SU-DHL-6 (cell line): Measurements from ENCODE around the gene FLT1.

Source experiments
- EZH2phosphoT487 ChIP-seq: fragments of 200-600 bp; sonication (generic), shearing (Covaris generic); conservative IDR thresholded peaks from 2 replicates; pipeline ENCODE4 v1.6.1; 2018; ENCODE audit warnings: mild to moderate bottlenecking, antibody characterized with exemption, low read length, moderate library complexity, mixed read lengths
- TF ChIP-seq, protein P1 (sequence below): fragments of 200-600 bp; sonication (generic); IDR thresholded peaks from one replicate; pipeline ENCODE4 v1.5.1; 2017; ENCODE audit warnings: antibody characterized with exemption, mild to moderate bottlenecking, low read length, moderate library complexity; ENCODE audit not compliant: insufficient read depth, poor library complexity, severe bottlenecking

DNA sequence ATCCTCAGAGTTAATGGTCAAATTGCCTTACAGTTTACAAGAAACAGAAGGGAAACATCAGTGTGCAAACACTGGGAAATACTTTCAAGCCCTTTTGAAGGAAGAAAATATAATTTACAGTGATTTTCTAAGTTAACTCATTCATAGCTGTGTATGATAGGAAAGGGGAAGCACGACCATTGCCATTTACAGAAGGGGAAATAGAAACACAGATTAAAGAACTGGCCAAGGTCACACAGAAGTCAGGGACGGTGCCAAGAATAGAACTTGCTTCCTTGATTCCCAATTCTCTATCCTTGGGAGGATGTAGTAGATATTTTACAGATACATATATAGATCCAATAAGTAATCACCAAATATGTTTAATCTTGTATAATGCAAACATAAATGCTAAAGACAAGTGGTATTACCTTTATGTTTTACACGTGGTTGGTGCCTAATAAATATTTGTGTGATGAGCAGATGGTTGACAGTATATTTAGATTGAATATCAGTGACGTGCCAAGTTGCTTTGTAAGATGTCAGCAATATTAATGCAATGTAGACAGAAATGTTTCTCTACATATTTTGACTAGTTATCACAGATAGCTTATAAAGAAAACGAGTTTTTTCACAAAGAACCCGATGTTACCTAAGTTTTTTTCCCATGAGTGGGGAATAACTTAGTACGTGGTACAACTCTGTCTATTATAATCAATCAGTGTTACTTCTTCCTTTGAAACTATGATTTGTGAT, 73.1 kb downstream of the FLT1 start:
- TF ChIP-seq, protein P1, sequence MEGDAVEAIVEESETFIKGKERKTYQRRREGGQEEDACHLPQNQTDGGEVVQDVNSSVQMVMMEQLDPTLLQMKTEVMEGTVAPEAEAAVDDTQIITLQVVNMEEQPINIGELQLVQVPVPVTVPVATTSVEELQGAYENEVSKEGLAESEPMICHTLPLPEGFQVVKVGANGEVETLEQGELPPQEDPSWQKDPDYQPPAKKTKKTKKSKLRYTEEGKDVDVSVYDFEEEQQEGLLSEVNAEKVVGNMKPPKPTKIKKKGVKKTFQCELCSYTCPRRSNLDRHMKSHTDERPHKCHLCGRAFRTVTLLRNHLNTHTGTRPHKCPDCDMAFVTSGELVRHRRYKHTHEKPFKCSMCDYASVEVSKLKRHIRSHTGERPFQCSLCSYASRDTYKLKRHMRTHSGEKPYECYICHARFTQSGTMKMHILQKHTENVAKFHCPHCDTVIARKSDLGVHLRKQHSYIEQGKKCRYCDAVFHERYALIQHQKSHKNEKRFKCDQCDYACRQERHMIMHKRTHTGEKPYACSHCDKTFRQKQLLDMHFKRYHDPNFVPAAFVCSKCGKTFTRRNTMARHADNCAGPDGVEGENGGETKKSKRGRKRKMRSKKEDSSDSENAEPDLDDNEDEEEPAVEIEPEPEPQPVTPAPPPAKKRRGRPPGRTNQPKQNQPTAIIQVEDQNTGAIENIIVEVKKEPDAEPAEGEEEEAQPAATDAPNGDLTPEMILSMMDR = no peak
- no peak for TF ChIP-seq EZH2phosphoT487
